H9 (cell line): ENCODE results near the gene BBIP1. TPM values are rescaled to one million over a fixed set of nuclear protein-coding genes. Genes with fewer than 3 reads are reported as not detected.

Experiments used
- DNase-seq: peaks from one replicate; pipeline ENCODE4 v3.0.0-alpha.2; 2017
- H2AFZ ChIP-seq: one replicate; pipeline ENCODE4 v1.6.1; 2013; ENCODE audit warnings: mild to moderate bottlenecking, low read length, control low read depth, moderate library complexity
- H2AK5ac ChIP-seq: 2 replicates; pipeline ENCODE4 v1.6.1; 2013; ENCODE audit warnings: low read length, control low read depth, mixed read lengths; ENCODE audit not compliant: insufficient read length
- H2BK120ac ChIP-seq: one replicate; pipeline ENCODE4 v1.6.1; 2013; ENCODE audit warnings: low read depth, mild to moderate bottlenecking, low read length, control low read depth, inconsistent platforms; ENCODE audit not compliant: poor library complexity, severe bottlenecking
- H2BK12ac ChIP-seq: 2 replicates; pipeline ENCODE4 v1.6.1; 2013; ENCODE audit warnings: low read length, control low read depth, mixed read lengths, low read depth; ENCODE audit not compliant: insufficient read length
- H2BK15ac ChIP-seq: 2 replicates; pipeline ENCODE4 v1.6.1; 2013; ENCODE audit warnings: low read depth, low read length, control low read depth
- H2BK20ac ChIP-seq: one replicate; pipeline ENCODE4 v1.6.1; 2013; ENCODE audit warnings: low read depth, mild to moderate bottlenecking, low read length, control low read depth, inconsistent platforms; ENCODE audit not compliant: poor library complexity, severe bottlenecking
- H2BK5ac ChIP-seq: 2 replicates; pipeline ENCODE4 v1.6.1; 2013; ENCODE audit warnings: low read length, control low read depth, mixed read lengths; ENCODE audit not compliant: insufficient read length
- H3K14ac ChIP-seq: 2 replicates; pipeline ENCODE4 v1.6.1; 2013; ENCODE audit warnings: low read length, control low read depth; ENCODE audit not compliant: insufficient read depth
- H3K18ac ChIP-seq: 2 replicates; pipeline ENCODE4 v1.6.1; 2013; ENCODE audit warnings: low read depth, mild to moderate bottlenecking, mixed read lengths, low read length, control low read depth; ENCODE audit not compliant: insufficient read length
- H3K23ac ChIP-seq: 2 replicates; pipeline ENCODE4 v1.6.1; 2013; ENCODE audit warnings: low read length, control low read depth, mixed read lengths, low read depth; ENCODE audit not compliant: insufficient read length
- H3K23me2 ChIP-seq: 2 replicates; pipeline ENCODE4 v1.6.1; 2013; ENCODE audit warnings: low read depth, mild to moderate bottlenecking, mixed read lengths, low read length, control low read depth; ENCODE audit not compliant: insufficient read length, poor library complexity, severe bottlenecking
- H3K27ac ChIP-seq: 2 replicates; pipeline ENCODE4 v1.5.1; 2013; ENCODE audit warnings: low read length, control low read depth, mixed read lengths, low read depth; ENCODE audit not compliant: insufficient read length
- H3K27me3 ChIP-seq: 2 replicates; pipeline ENCODE4 v1.6.1; 2013; ENCODE audit warnings: low read length, control low read depth, inconsistent platforms; ENCODE audit not compliant: insufficient read depth
- H3K4ac ChIP-seq: 2 replicates; pipeline ENCODE4 v1.6.1; 2013; ENCODE audit warnings: low read depth, mild to moderate bottlenecking, control low read depth, inconsistent platforms, low read length, moderate library complexity
- H3K4me1 ChIP-seq: 2 replicates; pipeline ENCODE4 v1.6.1; 2013; ENCODE audit warnings: low read length, control low read depth, inconsistent platforms; ENCODE audit not compliant: insufficient read depth
- H3K4me2 ChIP-seq: 2 replicates; pipeline ENCODE4 v1.6.1; 2013; ENCODE audit warnings: low read length, control low read depth, mixed read lengths; ENCODE audit not compliant: insufficient read length, insufficient read depth
- H3K56ac ChIP-seq: 2 replicates; pipeline ENCODE4 v1.6.1; 2013; ENCODE audit warnings: low read depth, mild to moderate bottlenecking, mixed read lengths, low read length, control low read depth; ENCODE audit not compliant: insufficient read length
- H3K79me1 ChIP-seq: 2 replicates; pipeline ENCODE4 v1.6.1; 2013; ENCODE audit warnings: low read depth, mild to moderate bottlenecking, moderate library complexity, low read length, control low read depth, inconsistent platforms; ENCODE audit not compliant: insufficient read depth, poor library complexity, severe bottlenecking
- H3K79me2 ChIP-seq: 2 replicates; pipeline ENCODE4 v1.6.1; 2013; ENCODE audit warnings: low read length, control low read depth, inconsistent platforms; ENCODE audit not compliant: insufficient read depth
- H3K9ac ChIP-seq: 2 replicates; pipeline ENCODE4 v1.6.1; 2013; ENCODE audit warnings: low read length, control low read depth, mixed read lengths; ENCODE audit not compliant: insufficient read length; ENCODE audit errors: extremely low read depth
- H3K9me3 ChIP-seq: one replicate; pipeline ENCODE4 v1.6.1; 2013; ENCODE audit warnings: low read depth, low read length, inconsistent platforms; ENCODE audit not compliant: control insufficient read depth
- H3T11ph ChIP-seq: one replicate; pipeline ENCODE4 v1.6.1; 2013; ENCODE audit warnings: mild to moderate bottlenecking, low read length, control low read depth, inconsistent platforms
- H4K20me1 ChIP-seq: one replicate; pipeline ENCODE4 v1.6.1; 2013; ENCODE audit not compliant: control insufficient read depth, insufficient read length, insufficient read depth
- H4K5ac ChIP-seq: 2 replicates; pipeline ENCODE4 v1.6.1; 2013; ENCODE audit warnings: low read depth, mild to moderate bottlenecking, mixed read lengths, low read length, control low read depth; ENCODE audit not compliant: insufficient read length
- H4K8ac ChIP-seq: replicated peaks from 2 replicates; pipeline ENCODE4 v1.6.1; 2013; ENCODE audit warnings: low read length, control low read depth, mixed read lengths, low read depth; ENCODE audit not compliant: insufficient read length
- H4K91ac ChIP-seq: 2 replicates; pipeline ENCODE4 v1.6.1; 2013; ENCODE audit warnings: low read depth, mild to moderate bottlenecking, moderate library complexity, mixed read lengths, low read length, control low read depth; ENCODE audit not compliant: insufficient read length
- H3K27ac Mint-ChIP-seq, 3 experiments: 2 replicates in 2 of 3; 3 replicates in 1 of 3; pipeline ENCODE4 v1.8.0; 2020 to 2021; ENCODE audit warnings: mixed read lengths in 3 of 3, mild to moderate bottlenecking in 1 of 3, moderate library complexity in 1 of 3
- H3K27me3 Mint-ChIP-seq: 2 replicates; pipeline ENCODE4 v1.8.0; 2021; ENCODE audit warnings: low read depth, mild to moderate bottlenecking, moderate library complexity, mixed read lengths
- H3K36me3 Mint-ChIP-seq, 3 experiments: 2 replicates in 2 of 3; 3 replicates in 1 of 3; pipeline ENCODE4 v1.8.0; 2020 to 2021; ENCODE audit warnings: low read depth in 3 of 3, mixed read lengths in 3 of 3; ENCODE audit not compliant: insufficient read depth in 1 of 3
- H3K4me1 Mint-ChIP-seq, 2 experiments: 2 replicates each; pipeline ENCODE4 v1.8.0; 2020; ENCODE audit warnings: mixed read lengths in 2 of 2
- H3K4me3 Mint-ChIP-seq, 2 experiments: 2 replicates in 1 of 2; 3 replicates in 1 of 2; pipeline ENCODE4 v1.8.0; 2020 to 2021; ENCODE audit warnings: mild to moderate bottlenecking in 2 of 2, mixed read lengths in 2 of 2, moderate library complexity in 1 of 2
- H3K9me3 Mint-ChIP-seq, 2 experiments: 2 replicates in 1 of 2; 3 replicates in 1 of 2; pipeline ENCODE4 v1.8.0; 2020; ENCODE audit warnings: mild to moderate bottlenecking in 2 of 2, mixed read lengths in 2 of 2, moderate library complexity in 1 of 2
- WGBS: extraction: QIAGEN DNeasy Blood & Tissue Kit; methylation state at CpG from one replicate; pipeline ENCODE4 v1.1.7; 2013; ENCODE audit warnings: missing lambda C conversion rate, low lambda C conversion rate, mixed read lengths; ENCODE audit not compliant: insufficient read length; ENCODE audit errors: extremely low coverage; 5-methylcytosine and 5-hydroxymethylcytosine counted together
- total RNA-seq: library from RNA; stranded (reverse); gene quantifications from 2 replicates; pipeline ENCODE4 v1.2.1, GENCODE V29; 2021
- TF ChIP-seq, protein P1 (sequence below): fragments of 200-600 bp; sonication (generic); conservative IDR thresholded peaks from 3 replicates; pipeline ENCODE4 v1.8.0; 2021; ENCODE audit warnings: antibody characterized with exemption, mild to moderate bottlenecking

The BBIP1 gene
- total RNA-seq, 1 experiment from 2014 or later = 18.8 TPM

DNA sequence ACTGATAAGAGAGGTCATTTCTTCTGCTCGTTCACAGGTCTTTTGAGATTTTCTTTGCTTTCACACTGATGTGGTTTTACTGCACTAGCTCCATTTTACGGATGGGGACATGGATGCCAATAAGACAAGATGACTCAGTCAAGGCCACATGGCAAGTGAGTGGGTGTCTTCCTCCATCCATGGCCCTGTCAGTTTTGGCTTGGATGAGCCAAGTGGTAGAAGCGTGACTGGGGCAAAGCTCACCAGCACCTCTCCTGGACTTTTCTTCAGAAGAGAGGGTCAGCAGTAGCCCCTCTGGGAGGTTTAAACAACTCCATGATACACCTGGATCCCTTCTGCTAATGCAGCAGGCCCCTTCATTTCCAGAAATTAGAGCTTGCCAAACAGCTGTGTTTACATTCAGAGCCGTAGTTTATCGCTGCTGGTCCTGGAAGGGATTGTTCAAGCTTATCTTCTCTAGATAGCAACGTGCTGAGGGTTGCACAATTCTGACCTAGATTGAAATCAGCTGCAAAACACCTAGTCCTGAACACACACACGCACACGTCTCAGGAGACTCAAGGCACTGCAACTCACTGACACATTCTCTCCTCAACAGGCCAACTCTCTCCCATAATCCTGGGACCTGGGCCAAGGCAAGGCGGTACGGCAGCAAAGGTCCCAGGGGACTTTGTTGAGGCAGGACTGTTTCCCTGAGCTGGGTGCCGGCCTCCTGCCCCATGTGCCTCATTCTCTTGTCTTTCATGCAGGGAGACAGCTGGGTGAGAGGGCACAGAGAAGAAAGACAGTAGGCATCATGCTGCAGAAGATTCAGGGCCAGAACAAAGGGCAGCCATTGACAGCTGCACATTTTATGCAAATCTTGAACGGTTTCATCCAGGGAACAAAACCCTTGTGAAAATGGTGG, 61.5 kb downstream of the BBIP1 start:
- Mint-ChIP-seq H3K4me1 (peaks cover 4 to 7% of the 10 kb centered on the region in 2 experiments), H3K4me3 (no peak overlapping the region), H3K36me3 (no peaks in the 10 kb centered on the region), H3K9me3 (0 out of 5 replicates have a peak, but pooled peaks cover 0 to 2% of the 10 kb centered on the region in 2 experiments), H3K27ac (no peak overlapping the region), H3K27me3 (peaks cover 2% of the 10 kb centered on the region; the same call in 1 of the 2 replicates)
- no peak overlapping the region for H3K23ac ChIP-seq
- H3K23me2 ChIP-seq = no peaks in the 10 kb centered on the region
- no peak overlapping the region for H2BK5ac ChIP-seq
- TF ChIP-seq, protein P1, sequence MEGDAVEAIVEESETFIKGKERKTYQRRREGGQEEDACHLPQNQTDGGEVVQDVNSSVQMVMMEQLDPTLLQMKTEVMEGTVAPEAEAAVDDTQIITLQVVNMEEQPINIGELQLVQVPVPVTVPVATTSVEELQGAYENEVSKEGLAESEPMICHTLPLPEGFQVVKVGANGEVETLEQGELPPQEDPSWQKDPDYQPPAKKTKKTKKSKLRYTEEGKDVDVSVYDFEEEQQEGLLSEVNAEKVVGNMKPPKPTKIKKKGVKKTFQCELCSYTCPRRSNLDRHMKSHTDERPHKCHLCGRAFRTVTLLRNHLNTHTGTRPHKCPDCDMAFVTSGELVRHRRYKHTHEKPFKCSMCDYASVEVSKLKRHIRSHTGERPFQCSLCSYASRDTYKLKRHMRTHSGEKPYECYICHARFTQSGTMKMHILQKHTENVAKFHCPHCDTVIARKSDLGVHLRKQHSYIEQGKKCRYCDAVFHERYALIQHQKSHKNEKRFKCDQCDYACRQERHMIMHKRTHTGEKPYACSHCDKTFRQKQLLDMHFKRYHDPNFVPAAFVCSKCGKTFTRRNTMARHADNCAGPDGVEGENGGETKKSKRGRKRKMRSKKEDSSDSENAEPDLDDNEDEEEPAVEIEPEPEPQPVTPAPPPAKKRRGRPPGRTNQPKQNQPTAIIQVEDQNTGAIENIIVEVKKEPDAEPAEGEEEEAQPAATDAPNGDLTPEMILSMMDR = no peak
- no peaks in the 10 kb centered on the region for H3K9me3 ChIP-seq
- H2BK120ac ChIP-seq = no peak overlapping the region
- H3K27ac ChIP-seq = no peak overlapping the region
- no peak overlapping the region for H3T11ph ChIP-seq
- no peak overlapping the region for H4K8ac ChIP-seq
- no peak overlapping the region for H3K4me2 ChIP-seq
- no peak overlapping the region for H4K5ac ChIP-seq
- no peak overlapping the region for H2AFZ ChIP-seq
- no peak overlapping the region for H3K56ac ChIP-seq
- no peak overlapping the region for H2BK15ac ChIP-seq
- H3K9ac ChIP-seq = no peak overlapping the region
- H2AK5ac ChIP-seq = no peak overlapping the region
- H3K18ac ChIP-seq = no peak overlapping the region
- no CpG with 5 or more reads among the region's 12 CpGs for WGBS
- no peak for DNase-seq
- no peaks in the 10 kb centered on the region for H4K20me1 ChIP-seq
- no peaks in the 10 kb centered on the region for H3K4me1 ChIP-seq
- H3K79me2 ChIP-seq = no peaks in the 10 kb centered on the region
- H2BK12ac ChIP-seq = no peak overlapping the region
- H3K14ac ChIP-seq = no peak overlapping the region
- no peaks in the 10 kb centered on the region for H3K79me1 ChIP-seq
- no peaks in the 10 kb centered on the region for H3K27me3 ChIP-seq
- H2BK20ac ChIP-seq = no peak overlapping the region
- H3K4ac ChIP-seq = no peak overlapping the region
- no peak overlapping the region for H4K91ac ChIP-seq
